ENCODE results near the gene NCSTN. TPM values are rescaled to one million over a fixed set of nuclear protein-coding genes. Genes with fewer than 3 reads are reported as not detected.

The NCSTN gene
- total RNA-seq, 8 experiments from 2014 or later, result 44.0 to 94.2 (median 68.4) TPM

DNA sequence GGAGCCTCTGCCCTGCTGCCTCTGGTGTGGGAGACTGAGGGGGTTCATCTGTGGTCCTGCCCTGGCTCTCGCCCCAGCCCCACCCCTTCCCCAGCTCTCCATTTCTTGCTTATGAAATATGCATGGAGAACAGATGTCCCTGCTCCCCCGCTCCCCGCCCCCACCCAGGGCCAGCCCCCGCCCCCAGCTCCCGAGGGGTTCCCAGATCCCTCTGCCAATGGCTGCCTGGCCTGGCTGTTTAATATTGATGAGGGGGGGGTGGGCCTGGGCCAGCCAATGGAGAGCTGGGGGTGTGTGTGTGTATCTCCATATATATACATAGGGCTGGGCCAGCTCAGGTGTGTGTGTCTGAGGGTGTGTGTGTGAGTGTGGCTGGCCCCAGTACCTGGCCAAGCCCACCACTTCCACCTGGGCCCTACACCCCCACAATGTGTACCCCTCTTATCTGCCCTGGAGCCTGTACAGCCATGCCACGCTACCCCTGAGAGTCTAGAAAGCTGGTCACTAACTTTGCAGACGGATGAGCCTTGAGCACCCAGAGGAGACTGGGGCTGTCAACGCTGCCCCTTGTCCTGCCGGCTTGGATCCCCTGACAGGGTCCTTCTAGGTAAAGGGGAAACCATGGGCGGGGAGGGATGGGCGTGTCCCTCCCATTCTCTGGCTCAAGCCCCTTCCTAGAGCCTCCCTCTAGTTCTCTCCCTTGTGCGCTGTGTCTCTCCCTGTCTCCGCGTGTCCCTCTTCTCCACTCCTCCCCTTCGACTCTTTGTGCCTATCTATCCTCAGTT is 23.7 kb downstream of the NCSTN start, which contains the start of gene NHLH1:
TSS of gene NHLH1 (plus strand) at position 341 of the 785 bp plus-strand sequence. CDS start 3,661 bp downstream, outside the sequence.
- 64 to 90% (median 65%) methylated on average over 2 to 4 of the region's 15 CpGs; no CpG with 5 or more reads in 6 of the 10 experiments for WGBS, 10 experiments

DNA sequence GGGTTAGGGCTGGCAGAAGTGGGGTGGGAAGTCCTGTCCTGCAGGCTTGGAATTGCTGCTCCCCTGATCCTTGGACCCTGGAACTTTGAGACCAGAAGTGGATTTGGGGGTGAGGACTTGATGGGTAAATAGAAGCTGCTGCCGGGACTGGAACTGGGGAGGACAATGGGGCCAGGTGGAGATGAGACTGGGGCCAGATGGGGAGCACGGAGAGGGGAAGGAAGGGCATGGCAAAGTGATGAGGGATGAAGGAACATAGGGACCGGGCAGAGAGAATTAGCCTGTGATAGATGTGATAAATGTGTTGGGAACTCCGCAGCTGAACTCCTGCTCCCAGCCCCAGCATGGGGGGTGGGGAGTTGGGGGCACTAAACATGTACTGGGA is 24.3 kb downstream of the NCSTN start:
- peaks cover 61 to 65% of the 10 kb centered on the region in 2 donors for H3K4me1 ChIP-seq (replicated peaks in 1 of 2)
- in situ Hi-C loops (cut with MboI; ENCODE audit: low pct_unique_long_range_greater_than_20kb in 2 of 9, low sequenced_read_pairs in 9 of 9, unreplicated experiment in 9 of 9), result loop anchor here in 1 of 9 experiments (25.0 kb wide), 1 partner anchor 280 kb away; the partner anchor contains the start of genes IGSF8 and KCNJ9
- peak overlapping the region; percentile 5 to 29 (median 27) for H3K4me3 ChIP-seq
- H3K27ac ChIP-seq, result peak overlapping the region; percentile 60 to 76
- ATAC-seq (replicated peaks in 6 of 8), result no peak
- 0 to 50% (median 0%) methylated on average over 1 to 2 of the region's 4 CpGs; no CpG with 5 or more reads in 7 of the 10 experiments for WGBS, 10 experiments

More for the DNA sequence above, 23.7 kb downstream of the NCSTN start, which contains the start of gene NHLH1:
- Histone ChIP-seq H3K4me3 (peak within 1 kb of the TSS; percentile 5 to 29 (median 27)), H3K4me1 (replicated peaks in 1 of 2) (peaks cover 67 to 70% of the 10 kb centered on the region in 2 donors), H3K27ac (peak within 1 kb of the TSS; percentile 93 to 99)
- peak; percentile 26 to 90 (median 70) for ATAC-seq (replicated peaks in 6 of 8)
- in situ Hi-C loops (cut with MboI; ENCODE audit: low pct_unique_long_range_greater_than_20kb in 2 of 9, low sequenced_read_pairs in 9 of 9, unreplicated experiment in 9 of 9), result loop anchor here in 1 of 9 experiments (25.0 kb wide), 1 partner anchor 280 kb away; the partner anchor contains the start of genes IGSF8 and KCNJ9

DNA sequence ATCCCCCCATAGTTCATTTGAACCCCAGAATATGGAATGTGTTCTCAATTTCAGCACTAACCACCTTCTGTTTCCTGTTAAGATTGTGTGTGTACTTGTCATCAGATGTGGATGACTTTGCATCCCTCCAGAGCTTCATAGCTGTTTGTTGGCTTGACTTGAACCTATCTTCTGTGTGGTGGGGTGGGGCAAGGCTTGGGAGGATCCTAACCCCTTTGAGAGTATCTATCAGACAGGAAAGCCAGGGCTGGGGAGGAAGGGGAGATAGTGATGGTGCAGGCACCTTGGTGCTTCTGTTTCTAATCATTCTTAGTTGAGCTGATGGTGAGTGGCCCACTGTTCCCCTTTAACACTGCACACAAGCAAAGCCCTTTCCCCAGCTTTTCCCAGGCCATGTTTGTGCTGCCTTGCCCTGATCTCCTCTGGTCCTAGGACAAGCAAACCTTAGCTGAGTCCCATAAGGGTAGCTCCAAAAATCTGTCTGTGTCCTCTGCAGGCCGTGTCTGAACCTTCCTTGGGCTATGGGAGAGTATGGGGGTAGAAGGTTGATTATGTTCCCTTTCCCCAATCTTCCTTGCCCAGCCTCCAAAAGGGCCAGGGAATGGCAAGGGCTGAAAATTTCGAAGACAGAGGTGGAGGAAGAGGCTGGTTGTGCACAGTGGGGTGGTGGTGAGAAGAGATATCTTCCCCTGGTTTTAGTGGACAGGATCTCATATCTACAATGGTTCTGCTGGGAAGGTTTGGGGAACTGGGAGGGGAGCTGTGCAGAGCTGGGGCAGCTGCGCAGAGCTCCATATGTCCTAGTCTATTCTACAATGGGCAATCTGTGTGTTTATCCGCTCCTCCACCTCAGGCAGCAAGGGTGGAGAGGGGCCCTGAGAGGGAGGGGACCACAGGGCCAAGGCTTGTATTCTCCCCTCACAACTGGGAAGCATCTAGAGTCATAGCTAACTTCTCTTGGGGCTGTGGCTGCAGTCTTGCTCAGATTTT is 25.0 kb downstream of the NCSTN start:
- in situ Hi-C loops (cut with MboI; ENCODE audit: low pct_unique_long_range_greater_than_20kb in 2 of 9, low sequenced_read_pairs in 9 of 9, unreplicated experiment in 9 of 9), result loop anchor here in 1 of 9 experiments (25.0 kb wide), 1 partner anchor 281 kb away; the partner anchor contains the start of genes IGSF8 and KCNJ9
- peak overlapping the region; percentile 5 to 29 (median 27) for H3K4me3 ChIP-seq
- ATAC-seq (replicated peaks in 6 of 8), result no peak
- H3K4me1 ChIP-seq (replicated peaks in 1 of 2), result peaks cover 54 to 57% of the 10 kb centered on the region in 2 donors
- 40 to 82% (median 61%) methylated on average over 1 to 3 of the region's 4 CpGs; no CpG with 5 or more reads in 4 of the 10 experiments for WGBS, 10 experiments
- H3K27ac ChIP-seq, result peak overlapping the region; percentile 60 to 76

DNA sequence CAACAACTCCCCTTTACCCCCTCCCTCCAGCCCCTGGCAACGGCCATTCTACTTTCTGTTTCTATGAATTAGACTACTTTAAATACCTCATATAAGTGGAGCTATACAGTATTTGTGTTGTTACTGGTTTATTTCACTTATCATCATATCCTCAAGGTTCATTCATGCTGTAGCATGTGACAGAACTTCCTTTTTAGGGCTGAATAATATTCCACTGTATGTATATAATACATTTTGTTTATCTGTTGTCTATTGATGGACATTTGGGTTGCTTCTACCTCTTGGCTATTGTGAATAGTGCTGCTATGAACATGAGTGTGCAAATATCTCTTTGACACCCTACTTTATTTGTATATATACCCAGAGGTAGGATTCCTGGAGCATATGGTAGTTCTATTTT is 25.9 kb downstream of the NCSTN start:
- in situ Hi-C loops (cut with MboI; ENCODE audit: low pct_unique_long_range_greater_than_20kb in 2 of 9, low sequenced_read_pairs in 9 of 9, unreplicated experiment in 9 of 9), result loop anchor here in 1 of 9 experiments (25.0 kb wide), 1 partner anchor 282 kb away; the partner anchor contains the start of genes IGSF8 and KCNJ9
- WGBS, 10 experiments, result 40 to 100% (median 83%) methylated on average over 1 of the region's 1 CpG; no CpG with 5 or more reads in 2 of the 10 experiments
- peak overlapping the region in 4 of 5 donors; percentile 7 to 29 (median 27) for H3K4me3 ChIP-seq
- H3K4me1 ChIP-seq (replicated peaks in 1 of 2), result peaks cover 46 to 49% of the 10 kb centered on the region in 2 donors
- no peak for ATAC-seq (replicated peaks in 6 of 8)
- no peak overlapping the region for H3K27ac ChIP-seq

DNA sequence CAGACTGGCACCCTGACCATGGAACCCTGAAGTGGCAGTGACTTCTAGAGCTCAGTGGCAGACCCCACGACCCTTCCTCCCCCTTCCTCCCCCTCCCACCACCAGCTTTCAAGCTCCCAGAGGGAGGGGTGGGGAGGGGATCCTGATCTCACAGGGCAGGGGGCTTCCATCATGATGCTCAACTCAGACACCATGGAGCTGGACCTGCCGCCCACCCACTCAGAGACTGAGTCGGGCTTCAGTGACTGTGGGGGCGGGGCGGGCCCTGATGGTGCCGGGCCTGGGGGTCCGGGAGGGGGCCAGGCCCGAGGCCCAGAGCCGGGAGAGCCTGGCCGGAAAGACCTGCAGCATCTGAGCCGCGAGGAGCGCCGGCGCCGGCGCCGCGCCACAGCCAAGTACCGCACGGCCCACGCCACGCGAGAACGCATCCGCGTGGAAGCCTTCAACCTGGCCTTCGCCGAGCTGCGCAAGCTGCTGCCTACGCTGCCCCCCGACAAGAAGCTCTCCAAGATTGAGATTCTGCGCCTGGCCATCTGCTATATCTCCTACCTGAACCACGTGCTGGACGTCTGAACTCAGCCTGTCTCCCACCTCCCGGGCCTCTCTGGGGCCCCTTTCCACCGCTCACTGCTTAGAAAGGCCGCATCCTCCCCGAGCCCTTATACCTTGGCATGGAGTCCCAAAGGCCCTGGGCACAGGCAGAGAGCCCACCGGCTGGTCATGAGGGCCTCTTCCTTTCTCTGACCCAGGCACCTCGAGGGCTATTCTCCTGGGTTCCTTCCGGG is 27.6 kb downstream of the NCSTN start:
- peaks cover 46 to 48% of the 10 kb centered on the region in 2 donors for H3K4me1 ChIP-seq (replicated peaks in 1 of 2)
- no peak overlapping the region for H3K4me3 ChIP-seq
- no peak for ATAC-seq (replicated peaks in 6 of 8)
- no peak overlapping the region for H3K27ac ChIP-seq
- 80 to 96% (median 87%) methylated on average over 1 to 31 of the region's 42 CpGs; no CpG with 5 or more reads in 4 of the 10 experiments for WGBS, 10 experiments
- in situ Hi-C loops (cut with MboI; ENCODE audit: low pct_unique_long_range_greater_than_20kb in 2 of 9, low sequenced_read_pairs in 9 of 9, unreplicated experiment in 9 of 9), result loop anchor here in 1 of 9 experiments (25.0 kb wide), 1 partner anchor 283 kb away; the partner anchor contains the start of genes IGSF8 and KCNJ9

DNA sequence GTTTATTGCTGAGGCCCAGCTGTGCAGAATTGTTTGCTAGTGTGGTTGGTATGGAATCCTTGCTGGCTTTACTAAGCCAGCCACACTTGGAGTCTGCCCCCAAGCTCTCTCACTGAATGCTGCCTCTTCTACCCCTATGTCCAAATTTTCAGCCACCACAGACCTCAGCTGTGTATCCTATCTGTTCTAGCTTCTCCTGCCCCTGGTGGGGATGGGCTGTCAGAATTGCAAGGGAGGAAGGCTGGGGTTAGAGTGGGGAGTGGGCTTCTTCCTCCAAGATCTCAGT is 28.1 kb downstream of the NCSTN start:
- no peak overlapping the region for H3K27ac ChIP-seq
- in situ Hi-C loops (cut with MboI; ENCODE audit: low pct_unique_long_range_greater_than_20kb in 2 of 9, low sequenced_read_pairs in 9 of 9, unreplicated experiment in 9 of 9), result loop anchor here in 1 of 9 experiments (25.0 kb wide), 1 partner anchor 284 kb away; the partner anchor contains the start of genes IGSF8 and KCNJ9
- ATAC-seq (replicated peaks in 6 of 8), result no peak
- peaks cover 46 to 48% of the 10 kb centered on the region in 2 donors for H3K4me1 ChIP-seq (replicated peaks in 1 of 2)
- no peak overlapping the region for H3K4me3 ChIP-seq

DNA sequence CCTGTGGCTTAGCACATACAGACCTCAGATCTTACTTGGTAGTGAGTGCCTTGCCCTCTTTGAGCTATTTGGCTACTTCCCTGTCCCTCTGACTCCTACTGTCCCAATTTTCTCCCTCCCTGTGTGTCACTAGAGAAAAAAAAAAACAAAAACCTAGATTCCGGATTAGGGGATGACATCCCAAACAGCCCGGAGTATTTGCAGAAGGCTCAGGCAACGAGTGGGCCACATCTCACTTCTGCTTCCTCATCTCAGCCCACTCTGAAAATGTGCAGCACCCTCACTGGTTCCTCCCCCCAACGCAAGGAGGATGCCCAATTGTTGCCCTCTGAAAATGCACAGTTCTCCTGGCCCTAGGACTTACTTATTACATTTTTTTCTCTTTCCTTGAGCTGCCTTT is 28.6 kb downstream of the NCSTN start:
- 50 to 100% (median 88%) methylated on average over 1 to 4 of the region's 4 CpGs; no CpG with 5 or more reads in 2 of the 10 experiments for WGBS, 10 experiments
- no peak for ATAC-seq (replicated peaks in 6 of 8)

DNA sequence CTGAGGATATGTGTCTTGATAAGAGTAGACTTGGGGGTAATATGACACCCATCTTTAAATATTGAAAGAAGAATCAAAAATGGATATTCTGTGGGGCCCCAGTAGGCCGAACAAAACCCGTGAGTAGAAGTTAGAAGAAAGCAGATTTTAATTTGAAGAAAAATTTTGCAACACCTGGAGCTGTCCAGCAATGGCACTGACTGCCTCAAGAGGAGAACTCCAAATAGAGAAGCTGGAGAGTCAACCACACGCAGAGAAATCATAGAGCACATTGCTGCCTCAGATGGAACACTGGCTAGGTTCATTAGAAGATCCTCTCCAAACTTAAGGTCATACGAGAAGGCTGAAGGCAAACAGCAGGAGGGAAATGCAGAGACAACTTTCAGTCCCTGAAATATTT is 30.5 kb downstream of the NCSTN start:
- 23 to 100% (median 96%) methylated on average over 2 to 4 of the region's 4 CpGs for WGBS, 10 experiments
- no peak for ATAC-seq (replicated peaks in 6 of 8)
- Histone ChIP-seq H3K4me3 (no peak overlapping the region), H3K27ac (no peak overlapping the region), H3K4me1 (replicated peaks in 1 of 2) (peaks cover 27 to 33% of the 10 kb centered on the region in 2 donors)
- in situ Hi-C loops (cut with MboI; ENCODE audit: low pct_unique_long_range_greater_than_20kb in 2 of 9, low sequenced_read_pairs in 9 of 9, unreplicated experiment in 9 of 9), result loop anchor here in 1 of 9 experiments (25.0 kb wide), 1 partner anchor 286 kb away; the partner anchor contains the start of genes IGSF8 and KCNJ9

More for the DNA sequence above, 28.6 kb downstream of the NCSTN start:
- H3K27ac ChIP-seq, result no peak overlapping the region
- peaks cover 45 to 48% of the 10 kb centered on the region in 2 donors for H3K4me1 ChIP-seq (replicated peaks in 1 of 2)
- H3K4me3 ChIP-seq, result no peak overlapping the region
- in situ Hi-C loops (cut with MboI; ENCODE audit: low pct_unique_long_range_greater_than_20kb in 2 of 9, low sequenced_read_pairs in 9 of 9, unreplicated experiment in 9 of 9), result loop anchor here in 1 of 9 experiments (25.0 kb wide), 1 partner anchor 284 kb away; the partner anchor contains the start of genes IGSF8 and KCNJ9

DNA sequence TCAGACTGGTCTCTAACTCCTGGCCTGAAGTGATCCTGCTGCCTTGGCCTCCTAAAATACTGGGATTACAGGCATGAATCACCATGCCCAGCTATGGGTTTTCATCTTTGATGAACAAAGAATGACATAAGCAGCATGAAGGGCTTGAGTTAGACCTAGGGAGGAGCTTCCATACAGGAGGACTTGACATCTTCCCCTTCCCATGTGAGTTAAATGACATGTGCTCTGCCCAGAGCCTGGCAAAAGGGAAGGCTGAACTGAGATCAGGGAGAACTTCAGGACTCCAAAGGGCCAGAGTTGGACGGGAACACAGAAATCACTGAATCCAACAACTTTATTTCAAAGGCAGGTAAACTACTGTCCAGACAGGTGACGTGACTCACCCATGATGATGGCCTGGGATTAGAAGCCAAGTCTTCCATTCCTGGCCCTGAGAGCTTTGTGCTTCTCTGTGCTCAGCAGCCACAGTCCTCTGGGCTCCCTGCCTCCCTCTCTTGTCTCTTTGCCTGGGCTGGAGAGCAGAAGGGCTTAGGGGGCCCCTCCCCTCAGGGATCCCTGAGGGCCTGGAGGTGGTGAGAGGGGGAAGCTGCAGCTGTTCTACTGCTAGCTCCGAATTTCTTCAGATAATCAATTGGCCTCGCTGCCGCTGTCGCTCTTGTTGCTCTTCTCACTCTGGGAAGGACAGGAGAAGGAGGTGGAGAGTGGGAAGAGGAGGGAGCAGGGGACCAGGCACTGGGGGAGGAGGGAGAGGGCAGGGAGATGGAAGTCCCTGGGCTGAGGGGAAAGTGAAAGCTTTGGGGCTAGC is 31.3 kb downstream of the NCSTN start:
- H3K27ac ChIP-seq, result peak overlapping the region; percentile 74 to 82
- in situ Hi-C loops (cut with MboI; ENCODE audit: low pct_unique_long_range_greater_than_20kb in 2 of 9, low sequenced_read_pairs in 9 of 9, unreplicated experiment in 9 of 9), result loop anchor here in 2 of 9 experiments (25.0 kb wide), 2 partner anchors 262 to 287 kb away; partner anchors contain the start of genes ATP1A2 (in 1 of the 2), IGSF8 (in 1 of the 2) and KCNJ9 (in 1 of the 2)
- WGBS, 10 experiments, result 61 to 95% (median 82%) methylated on average over 1 to 3 of the region's 6 CpGs; no CpG with 5 or more reads in 4 of the 10 experiments
- ATAC-seq (replicated peaks in 6 of 8), result peak in 6 of 8 experiments; percentile 30 to 71 (median 56)
- H3K4me1 ChIP-seq (replicated peaks in 1 of 2), result peaks cover 26 to 28% of the 10 kb centered on the region in 2 donors
- no peak overlapping the region for H3K4me3 ChIP-seq

DNA sequence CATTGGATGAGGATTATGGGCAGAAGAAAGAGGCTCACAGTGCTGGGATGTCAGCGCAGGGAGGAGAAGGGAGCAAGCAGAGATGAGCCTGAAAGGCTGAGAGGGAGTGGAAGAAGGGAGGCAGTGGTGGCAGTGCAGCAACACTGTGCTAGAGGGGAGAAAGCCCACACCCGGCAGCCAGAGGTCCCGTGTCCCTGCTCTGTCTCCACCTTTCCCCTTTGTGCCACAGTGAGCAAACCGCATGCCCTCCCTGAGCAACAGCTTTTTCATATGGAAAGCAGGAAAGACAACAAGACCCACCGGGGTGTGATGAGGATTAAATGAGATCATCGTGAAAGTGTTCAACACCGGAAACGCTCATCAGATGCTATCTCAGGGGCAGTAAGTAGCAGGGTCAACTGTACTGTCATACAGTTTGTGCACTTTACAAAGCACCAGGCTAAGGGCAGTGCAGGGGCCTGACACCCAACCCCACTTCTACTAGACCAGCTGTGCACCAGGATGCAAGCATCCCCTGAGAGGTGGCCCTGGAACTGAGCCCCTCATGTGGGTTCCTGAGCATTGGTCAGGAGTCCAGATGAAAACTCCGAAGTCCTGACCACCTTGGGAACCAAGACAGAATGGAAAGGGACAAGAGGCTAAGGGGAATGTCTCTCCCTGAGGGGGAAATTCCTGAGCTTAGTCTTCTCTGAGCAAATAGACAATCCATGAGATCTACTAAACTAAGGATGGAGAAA is 32.8 kb downstream of the NCSTN start:
- Histone ChIP-seq H3K4me3 (no peak overlapping the region), H3K27ac (peak overlapping the region; percentile 74 to 82), H3K4me1 (replicated peaks in 1 of 2) (peaks cover 26 to 28% of the 10 kb centered on the region in 2 donors)
- in situ Hi-C loops (cut with MboI; ENCODE audit: low pct_unique_long_range_greater_than_20kb in 2 of 9, low sequenced_read_pairs in 9 of 9, unreplicated experiment in 9 of 9), result loop anchor here in 1 of 9 experiments (25.0 kb wide), 1 partner anchor 264 kb away; the partner anchor contains the start of gene ATP1A2
- 0 to 33% (median 5%) methylated on average over 1 to 9 of the region's 9 CpGs; no CpG with 5 or more reads in 1 of the 10 experiments for WGBS, 10 experiments
- peak; percentile 12 to 78 (median 72) for ATAC-seq (replicated peaks in 6 of 8)
